Fibroblast of upper back skin (primary cell): Measurements from ENCODE around the gene CDH10.
A peak's percentile ranks its signal among the peaks of the same experiment; 100 is the strongest.

ENCODE experiments used
- DNase-seq: peaks from one replicate; pipeline ENCODE4 v3.0.0-alpha.2; 2013

The CDH10 gene

DNA sequence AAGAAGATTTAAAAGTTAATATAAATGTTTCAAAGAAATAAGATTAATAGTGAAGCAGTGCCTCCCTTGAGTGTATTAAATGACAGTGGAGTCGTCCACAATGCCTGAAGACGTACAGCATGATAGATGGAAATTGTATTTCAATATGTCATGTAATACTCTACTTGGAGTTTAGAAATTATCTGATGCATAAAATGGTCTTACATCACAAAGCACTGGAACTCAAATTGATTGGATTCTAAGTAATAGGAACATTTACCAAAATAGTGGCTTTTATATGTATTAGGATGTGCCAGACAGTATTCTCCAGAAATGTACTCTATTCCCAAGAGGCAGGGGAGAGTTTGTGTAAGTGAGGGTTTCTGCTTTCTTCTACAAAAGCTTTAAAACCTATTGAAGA is 49.4 kb downstream of the CDH10 start:
- DNase-seq = no peak

DNA sequence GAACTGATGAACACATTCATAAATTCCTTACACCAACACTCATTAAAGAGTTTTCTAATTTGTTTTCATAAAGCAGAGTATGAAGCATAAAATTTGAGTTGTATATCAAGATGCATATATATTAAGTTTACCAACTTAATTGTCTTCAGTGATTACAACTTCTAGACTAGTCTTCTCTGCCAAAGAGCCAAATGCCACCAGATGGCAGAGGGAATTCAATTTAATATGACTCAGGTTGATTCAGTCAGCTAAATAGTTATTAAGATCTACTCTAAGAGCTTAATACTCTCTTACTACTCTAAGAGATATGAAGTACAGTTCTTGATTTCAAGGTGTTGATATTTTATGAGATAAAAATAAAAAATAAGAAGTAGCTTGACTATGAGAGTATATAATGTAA is 53.4 kb downstream of the CDH10 start:
- DNase-seq = no peak

DNA sequence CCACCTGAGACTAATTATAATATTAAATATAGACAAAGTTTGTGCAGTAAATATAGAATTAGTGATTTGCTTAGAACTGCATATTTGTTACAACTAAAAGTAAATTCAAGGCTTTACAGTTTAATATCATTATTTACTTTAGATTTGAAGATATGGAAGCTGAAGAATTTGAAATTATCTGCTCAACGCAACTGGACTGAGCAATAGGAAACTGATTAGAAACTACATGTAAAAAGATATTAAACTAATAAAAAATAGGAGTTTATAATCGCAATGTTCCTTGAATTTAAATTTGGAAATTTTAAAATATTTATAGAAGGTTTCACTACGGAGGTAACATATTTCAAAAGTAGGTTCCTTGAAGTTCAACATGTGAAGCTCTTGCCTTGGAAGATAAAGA is 55.2 kb downstream of the CDH10 start:
- no peak for DNase-seq

DNA sequence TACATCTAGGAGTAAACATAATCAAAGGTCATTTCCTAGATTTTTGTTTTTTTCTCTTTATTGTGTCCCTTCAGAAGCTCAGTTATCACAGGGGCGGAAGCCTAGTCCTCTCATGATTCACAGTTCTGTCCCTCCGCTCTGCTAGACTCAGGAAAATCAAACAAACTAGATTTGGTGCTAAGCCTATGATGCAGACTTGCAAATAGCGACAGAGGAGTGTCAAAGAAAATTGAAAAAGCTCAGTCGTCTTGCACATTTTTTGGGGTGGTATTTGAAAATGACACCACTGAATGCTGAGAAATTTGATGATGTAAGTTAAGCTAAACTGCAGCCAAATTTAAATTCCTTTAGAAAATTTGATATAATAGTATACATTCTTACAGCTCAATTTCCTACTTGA is 59.0 kb downstream of the CDH10 start:
- no peak for DNase-seq

DNA sequence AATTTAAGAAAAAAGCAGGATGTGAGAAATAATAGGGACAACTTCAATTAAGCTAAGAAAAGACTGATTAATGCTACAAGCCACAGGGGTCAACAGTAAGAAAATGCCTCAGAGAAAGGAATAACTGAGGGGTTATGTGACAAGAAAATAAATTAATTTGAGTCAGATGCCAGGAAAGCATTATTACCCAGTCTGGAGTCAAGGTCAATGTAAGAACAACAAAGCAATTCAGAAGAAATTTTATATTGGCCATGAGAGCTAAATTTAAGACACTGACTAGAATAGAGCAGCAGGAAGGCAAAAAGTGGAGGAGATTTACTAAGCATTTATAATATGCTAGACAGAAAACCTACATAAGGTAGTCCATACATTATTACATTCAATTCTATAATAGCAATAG is 73.5 kb downstream of the CDH10 start:
- DNase-seq = no peak

DNA sequence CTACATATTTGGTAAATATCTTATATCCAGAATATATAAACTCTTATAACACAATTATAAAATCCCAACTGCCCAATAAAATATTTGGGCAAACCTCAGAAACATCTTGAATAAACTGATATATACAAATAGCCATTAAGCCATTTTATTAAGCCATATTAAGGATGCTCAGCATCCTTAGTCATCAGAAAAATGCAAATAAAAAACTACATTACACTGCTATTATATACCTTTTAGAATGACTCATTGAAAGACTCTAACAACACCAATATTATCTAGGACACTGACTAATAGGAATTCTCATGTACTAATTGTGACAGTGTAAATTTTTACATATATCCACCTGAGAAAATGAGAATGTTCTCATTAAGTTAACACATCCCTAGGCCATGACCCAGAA is 77.8 kb downstream of the CDH10 start:
- no peak for DNase-seq

DNA sequence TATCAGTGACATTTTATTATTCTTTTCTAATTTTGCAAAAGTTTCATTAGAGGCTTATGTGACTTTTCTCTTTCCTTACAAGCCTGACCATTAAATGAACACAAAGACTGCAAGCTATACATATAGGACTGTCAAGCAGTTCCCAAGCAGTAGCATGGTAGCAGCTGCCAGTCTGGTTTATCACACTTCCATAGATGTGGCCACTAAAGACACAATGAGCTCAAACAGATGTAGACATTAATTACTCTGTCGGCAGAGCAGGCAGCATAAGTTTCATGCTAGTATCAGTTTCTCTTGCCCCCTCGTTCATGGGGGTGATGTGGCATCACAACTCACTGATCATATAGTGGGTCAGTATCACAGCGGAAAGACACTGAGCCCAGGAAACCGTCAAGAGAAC is 89.5 kb downstream of the CDH10 start:
- DNase-seq = no peak

DNA sequence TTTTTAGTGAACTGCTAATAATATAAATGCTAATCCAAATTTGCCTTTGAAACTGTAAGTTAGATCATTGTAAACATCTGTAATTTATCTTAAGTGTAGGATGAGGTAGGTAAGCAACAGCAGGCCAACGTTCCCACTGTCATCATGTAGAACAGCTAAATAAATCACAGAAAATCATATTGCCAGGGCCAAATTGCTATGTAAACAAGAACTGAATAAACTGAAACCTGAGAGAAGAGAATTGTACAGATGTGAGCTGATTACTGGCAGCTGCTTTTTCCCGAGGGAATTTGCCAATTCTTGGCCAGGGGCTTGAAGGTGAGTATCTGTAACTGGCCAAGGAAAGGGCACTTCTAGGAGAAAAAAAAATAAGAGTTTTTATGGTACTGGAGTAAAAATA is 97.6 kb downstream of the CDH10 start:
- no peak for DNase-seq

DNA sequence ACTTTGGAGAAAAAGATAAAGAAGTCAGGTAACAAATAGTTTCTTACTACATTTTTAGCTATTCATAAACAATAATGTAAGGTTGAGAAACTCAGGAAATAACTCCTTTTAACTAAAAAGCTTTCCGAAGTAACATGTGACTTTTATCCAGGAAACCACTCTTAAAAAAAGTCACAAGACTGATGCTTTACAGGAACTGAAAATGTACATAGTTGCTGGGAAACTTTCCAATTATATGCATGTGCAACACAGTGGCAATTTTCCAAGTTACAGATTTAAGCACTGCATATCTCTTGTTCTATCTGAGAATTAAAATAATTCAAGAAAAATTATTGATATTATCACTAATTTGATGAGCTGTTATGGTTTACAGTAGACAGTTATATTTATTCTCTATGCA is 105.2 kb downstream of the CDH10 start:
- DNase-seq = peak; percentile 24

DNA sequence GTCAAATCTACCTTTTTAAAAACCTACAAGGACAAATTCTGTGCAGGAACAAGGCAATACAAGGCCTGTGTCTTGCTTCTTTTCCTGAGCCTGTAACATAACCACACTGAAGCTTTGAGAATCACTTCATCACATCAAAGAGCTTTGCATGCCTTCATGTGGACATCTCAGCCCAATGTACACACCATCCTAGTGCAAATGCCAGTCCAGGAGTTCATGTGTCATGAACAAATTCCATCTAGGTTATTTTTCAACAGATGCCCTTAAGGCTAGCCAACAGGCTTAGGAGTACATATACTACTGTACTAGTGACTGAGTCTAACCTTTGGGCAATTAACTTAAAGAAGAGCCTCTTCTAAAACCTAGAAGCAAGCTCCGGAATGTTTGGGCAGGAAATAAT is 106.4 kb downstream of the CDH10 start:
- DNase-seq = no peak

DNA sequence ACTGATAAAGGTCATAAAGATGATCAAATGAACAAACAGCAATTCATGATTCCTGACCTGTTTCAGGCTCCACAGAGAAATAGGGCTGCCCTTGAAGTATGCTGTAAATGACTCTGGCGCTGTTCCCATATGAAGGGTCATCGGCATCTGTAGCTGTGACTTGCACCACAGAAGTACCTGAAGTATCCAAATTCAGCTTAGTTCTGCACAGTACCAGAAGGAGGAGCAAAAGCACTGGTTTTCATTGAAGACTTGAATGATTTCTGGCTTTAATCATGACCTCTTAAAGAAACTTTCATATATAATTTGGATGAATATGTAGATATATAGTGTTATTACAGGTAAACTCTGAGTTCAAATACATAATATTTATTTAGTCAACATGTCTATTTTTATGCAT is 109.1 kb downstream of the CDH10 start:
- no peak for DNase-seq

DNA sequence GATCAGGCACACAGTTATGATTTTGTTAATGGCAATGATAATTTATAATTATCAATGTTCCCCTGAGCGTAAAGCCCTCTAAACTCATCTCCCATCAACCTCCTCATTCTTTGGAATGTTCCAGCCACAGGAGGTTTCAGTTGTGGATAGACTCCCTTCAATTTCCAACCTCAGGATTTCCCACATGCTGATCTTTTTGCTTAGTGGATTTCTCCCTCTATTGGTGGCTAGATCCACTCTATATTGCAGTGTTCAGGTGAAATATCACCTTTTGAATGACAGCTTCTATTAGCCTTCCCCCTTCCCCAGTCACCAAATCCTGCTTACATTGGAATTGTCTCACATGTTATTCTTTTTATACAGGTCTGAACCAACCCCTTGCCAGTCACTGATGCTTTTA is 113.9 kb downstream of the CDH10 start:
- no peak for DNase-seq

DNA sequence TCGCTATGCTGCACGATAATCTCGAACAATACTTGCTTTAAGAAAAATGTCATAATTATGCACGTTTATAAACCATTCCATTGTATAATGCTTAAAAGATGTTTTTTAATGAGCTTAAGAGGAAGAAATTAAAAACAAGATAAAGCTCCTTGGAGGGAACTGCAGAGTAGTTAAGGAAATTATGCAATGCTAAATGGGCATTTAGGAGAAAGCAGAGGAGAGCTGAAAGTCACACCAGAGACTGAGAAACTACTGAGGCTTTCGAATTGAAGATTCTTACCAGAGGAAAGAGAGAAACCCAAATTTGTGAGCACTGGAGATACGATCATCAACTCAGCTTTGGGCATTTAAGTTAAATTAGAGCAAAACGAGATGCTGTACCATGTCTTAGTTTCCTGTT is 119.4 kb downstream of the CDH10 start:
- DNase-seq = no peak

DNA sequence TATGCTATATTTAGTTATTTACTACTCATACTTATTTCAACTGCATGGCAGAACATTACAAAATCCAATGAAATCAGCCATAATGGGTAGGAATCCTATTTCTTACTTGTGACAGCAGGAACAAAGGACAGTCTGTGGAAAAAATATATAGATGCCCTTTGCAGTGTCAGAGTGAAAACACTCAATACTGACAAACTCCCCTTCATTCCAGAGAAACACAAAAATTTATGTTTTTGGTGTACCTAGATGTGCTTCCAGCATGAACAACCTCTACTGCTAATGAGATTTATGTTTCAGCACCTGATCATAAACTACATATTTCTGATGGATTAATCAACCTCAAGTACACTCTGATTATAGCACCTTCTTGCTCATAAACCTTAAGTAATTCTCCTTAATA is 132.4 kb downstream of the CDH10 start:
- DNase-seq = no peak

DNA sequence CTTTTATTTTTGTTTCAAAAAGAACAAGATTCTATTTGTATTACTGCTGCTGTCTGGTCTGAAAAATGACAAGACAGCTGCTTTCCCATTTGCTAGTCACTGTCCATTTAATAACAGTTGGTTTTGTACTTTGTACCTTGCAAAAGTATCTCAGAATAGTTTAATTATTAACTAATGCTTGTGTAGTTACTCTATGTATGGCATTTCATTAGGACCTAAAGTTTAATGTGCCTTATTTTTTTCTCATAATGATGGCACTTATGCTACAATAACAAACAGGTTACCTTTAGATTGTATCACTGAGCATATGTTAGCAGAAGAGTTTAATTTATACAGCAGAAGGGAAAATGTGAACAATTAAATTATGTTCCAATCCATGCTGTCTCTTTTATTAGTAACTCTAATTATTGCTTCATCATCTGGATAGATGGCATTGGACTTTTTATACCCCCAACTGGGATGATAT is 134.2 kb downstream of the CDH10 start:
- DNase-seq = no peak

DNA sequence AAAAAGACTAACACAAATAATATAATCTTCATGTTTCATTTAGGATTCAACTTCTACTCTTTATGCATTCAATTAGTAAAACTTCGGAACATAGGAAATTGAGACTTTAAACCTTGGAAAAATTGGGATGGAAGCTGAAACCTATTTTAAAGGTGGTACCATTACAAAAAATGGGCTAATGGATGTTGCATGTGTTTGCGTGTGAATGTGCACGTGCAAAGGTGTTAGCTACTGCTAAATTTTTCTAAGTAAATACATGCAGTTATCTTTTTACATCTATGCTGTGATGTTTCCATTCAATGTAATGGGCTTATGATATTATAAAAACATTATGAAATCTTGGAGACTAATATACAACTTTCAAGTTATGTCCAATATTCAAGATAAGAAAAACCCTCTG is 134.8 kb downstream of the CDH10 start:
- no peak for DNase-seq

DNA sequence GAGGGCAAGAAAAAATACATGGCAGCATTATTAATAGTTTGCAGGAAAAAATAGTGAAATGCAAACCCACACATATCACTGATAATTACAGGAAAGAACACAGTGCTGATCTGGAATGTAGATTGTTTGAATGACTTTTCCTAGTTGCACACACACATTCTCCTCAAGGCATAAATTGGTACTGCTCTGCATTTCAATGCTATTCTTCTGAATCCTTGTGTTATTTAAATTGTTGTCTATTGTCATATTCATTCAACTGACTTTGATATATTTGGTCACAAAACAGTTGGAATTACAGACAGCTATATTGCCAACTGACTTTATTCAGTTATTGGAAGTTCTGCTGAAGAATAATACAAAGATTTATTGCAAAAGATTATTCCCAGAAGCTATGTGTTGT is 139.5 kb downstream of the CDH10 start:
- no peak for DNase-seq

DNA sequence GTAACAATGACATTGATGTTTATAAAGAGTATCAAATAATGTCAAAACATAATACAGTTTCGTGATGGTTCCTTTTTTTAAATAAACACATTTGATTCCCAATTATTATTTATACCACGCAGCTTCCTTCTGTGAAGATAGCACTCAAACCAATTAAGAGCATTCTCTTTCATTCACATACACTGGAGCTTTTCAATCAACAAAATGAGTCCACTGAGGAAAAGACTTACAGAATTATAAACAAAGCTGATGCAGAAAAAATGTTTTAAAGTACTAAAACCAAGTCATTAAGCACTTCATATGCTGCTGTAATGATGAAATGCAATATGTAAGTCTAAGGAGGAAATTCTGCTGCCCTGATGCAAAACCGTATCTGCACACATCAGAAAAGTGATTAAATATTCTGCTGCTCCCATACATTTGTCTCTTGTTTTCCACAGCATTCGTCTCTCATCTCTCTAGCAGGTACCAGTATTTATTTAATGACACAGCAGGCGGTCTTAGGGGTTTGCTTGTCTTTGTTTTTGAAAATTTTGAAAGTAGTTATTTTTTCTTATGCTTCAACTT is 147.1 kb downstream of the CDH10 start:
- DNase-seq = no peak

DNA sequence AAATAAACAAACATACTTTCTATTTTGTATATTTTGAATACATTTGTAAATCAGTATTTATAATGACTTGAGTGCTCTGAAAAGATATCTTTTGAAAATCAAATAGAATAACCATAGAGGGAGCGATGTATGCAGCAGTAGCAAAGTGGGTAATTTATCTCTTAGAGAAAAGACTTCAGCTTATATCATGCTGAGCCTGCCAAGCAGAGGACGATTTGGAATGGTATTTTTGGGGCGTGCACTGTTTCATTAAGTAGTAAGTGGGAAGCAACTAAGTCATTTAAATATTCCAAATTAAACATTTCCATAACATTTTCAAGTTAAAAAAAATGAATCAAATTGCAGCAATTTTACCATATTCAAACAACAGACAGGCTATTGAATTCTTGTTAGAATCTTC is 147.6 kb downstream of the CDH10 start:
- no peak for DNase-seq

DNA sequence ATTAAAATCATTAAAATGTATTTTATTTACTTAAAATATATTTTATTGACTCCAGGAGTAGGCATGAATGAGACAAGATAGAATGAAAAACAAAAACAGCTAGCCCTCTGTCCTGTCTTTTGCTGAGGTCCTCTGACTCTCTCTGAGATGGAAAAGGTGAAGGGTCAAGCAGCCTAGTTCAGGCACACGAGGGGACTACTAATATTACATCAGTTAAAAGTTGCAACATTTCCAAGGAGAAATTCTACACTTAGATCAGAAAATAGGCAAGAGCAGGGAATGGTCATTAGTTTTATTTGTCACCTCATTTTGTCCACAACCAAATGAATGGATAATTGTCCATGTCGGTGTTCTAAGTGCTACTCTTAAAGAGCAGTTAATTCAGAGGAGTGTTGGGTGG is 148.5 kb downstream of the CDH10 start:
- no peak for DNase-seq

DNA sequence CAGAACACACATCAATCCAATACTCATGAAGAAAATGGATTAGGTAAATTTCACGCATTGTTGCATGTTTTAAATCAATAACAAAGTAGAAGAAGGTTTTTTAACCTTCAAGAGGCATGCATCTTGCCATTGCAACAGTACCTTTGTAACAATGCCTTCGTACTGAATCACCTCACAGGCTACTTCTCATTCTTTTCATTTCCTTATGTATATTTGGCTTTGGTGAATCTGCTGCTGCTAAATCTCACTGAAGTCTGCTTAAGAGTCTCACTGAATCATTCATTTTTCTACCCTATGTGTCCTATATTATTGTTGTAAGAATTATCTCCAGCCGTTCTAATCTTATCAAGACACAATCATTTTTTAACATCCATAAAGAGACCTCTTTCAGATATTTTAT is 152.5 kb downstream of the CDH10 start:
- DNase-seq = no peak

DNA sequence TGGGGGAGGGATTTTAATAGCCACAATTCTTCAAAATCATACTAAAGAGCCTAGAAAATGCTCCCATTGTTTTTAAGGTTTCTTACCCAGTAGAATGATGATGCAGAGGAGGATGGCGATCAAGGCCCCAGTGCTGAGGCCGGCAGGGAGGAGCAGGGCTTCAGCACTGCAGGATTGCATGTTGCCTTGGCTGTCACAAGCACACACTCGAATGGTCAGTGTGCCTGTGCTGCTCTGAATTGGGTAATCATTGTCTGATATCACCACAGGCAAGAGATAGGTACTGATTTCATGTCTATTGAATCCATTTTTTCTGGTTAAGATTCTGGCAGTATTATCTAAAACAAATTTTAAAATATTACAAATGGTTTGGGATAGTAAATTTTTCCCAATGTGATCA is 153.3 kb downstream of the CDH10 start:
- DNase-seq = no peak

DNA sequence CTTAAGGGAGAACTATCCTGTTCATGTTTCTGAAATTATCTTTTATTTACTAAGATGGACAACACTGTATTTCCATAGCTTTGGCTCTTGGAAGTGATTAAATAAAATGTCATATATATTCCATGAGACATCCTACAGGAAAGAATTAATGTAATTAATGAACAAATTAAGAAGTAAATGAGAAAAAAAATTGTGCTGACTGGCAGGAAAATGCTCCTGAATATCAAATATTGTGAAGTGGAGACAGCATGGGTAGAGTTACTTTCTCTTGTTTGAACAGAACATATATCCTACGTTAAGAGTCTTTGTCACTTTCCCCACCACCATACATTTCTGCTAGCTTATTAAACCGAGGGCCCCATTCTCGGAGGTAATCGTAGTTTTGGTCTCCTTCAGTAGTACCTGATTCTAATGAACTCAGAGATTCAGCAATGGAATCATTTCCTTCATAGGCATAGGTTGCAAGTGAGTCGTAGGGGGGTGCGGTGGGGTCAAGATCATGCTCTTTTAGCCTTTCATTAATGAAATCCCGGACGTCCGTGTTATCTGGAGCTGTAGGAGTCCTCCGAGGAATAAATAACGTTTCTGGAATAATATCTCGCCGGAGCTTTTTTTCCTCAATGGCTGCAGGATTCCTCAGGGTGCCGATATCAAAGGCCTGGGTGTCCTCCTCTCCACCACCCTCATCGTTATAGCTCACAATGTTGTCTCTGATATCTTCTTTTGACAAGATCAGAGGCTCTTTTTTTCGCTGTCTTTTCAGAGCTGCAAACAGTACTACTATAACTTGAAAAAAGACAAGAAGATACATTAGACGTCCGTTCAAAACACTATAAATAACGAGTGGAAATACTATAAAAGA is 157.2 kb downstream of the CDH10 start:
- no peak for DNase-seq

DNA sequence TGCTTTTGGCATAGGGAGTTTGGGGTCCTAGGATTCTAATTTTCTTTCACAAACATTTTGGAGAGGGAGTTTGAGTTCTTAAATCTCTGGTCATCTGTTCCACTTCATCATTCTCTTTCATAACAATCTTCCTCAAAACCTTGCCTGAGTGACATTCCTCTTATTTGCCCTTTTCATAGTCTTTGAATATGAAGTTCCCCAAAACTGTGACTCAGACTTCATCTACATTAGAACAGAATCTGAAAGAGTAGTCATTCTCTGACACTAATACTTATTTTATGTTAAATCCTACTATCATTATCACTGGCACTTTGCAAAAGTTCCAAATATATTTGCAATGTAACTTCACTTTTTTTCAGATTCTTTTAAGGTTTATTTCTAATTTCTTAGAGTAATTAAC is 163.8 kb downstream of the CDH10 start:
- no peak for DNase-seq

DNA sequence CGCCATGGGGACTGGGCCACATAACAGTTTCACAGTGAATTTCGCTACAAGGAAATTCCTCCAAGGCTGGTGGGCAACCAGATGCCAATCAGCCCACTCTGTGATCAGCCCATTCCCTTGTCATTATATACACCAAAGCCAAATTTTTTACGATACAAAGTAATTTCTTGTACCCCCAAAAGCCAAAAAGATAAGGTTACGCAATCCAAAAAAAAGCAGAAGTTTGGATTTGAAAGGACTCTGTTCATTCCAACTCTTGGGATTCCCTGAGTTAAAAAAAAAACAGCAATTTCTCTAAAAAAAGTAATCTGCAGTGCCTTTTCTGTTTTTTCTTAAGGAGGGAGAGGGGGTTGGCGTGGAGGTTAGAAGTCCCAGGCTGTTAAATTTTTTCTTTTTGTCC is 166.8 kb downstream of the CDH10 start:
- no peak for DNase-seq
